Prostate gland (tissue), 2 donors: ENCODE data around the gene FOXE3. TPM values are rescaled to one million over a fixed set of nuclear protein-coding genes. Genes with fewer than 3 reads are reported as not detected.
A peak's percentile ranks its signal among the peaks of the same experiment; 100 is the strongest.

Source experiments
- DNase-seq: peaks from one replicate; pipeline ENCODE4 v3.0.0-alpha.2; 2019; ENCODE audit warnings: low spot score
- H3K27ac ChIP-seq, 2 donors: fragments of 200-600 bp; sonication (generic); 2 replicates each; pipeline ENCODE4 v1.5.1; 2017 to 2019
- H3K27me3 ChIP-seq: fragments of 200-600 bp; sonication (generic); replicated peaks from 2 replicates; pipeline ENCODE4 v1.5.1; 2019; ENCODE audit not compliant: insufficient read depth
- H3K36me3 ChIP-seq, 2 donors: fragments of 200-600 bp; sonication (generic); 1 replicate in 1 of 2; 2 replicates in 1 of 2; pipeline versions ENCODE4 v1.5.1 to v1.8.1; 2017 to 2019
- H3K4me1 ChIP-seq: fragments of 200-600 bp; sonication (generic); replicated peaks from 2 replicates; pipeline ENCODE4 v1.5.1; 2019
- H3K4me3 ChIP-seq, 2 donors: fragments of 200-600 bp; sonication (generic); 2 replicates each; pipeline ENCODE4 v1.5.1; 2017 to 2019
- H3K9me3 ChIP-seq: fragments of 200-600 bp; sonication (generic); 2 replicates; pipeline ENCODE4 v1.5.1; 2017
- POLR2A ChIP-seq: fragments of 450-650 bp; IDR thresholded peaks from one replicate; pipeline ENCODE4 v1.6.1; 2016; ENCODE audit warnings: antibody characterized with exemption, mild to moderate bottlenecking
- POLR2AphosphoS5 ChIP-seq: sonication (generic); formaldehyde crosslinking; IDR thresholded peaks from one replicate; pipeline ENCODE4 v1.6.1; 2017; ENCODE audit warnings: antibody characterized with exemption
- WGBS: methylation state at CpG from one replicate; pipeline ENCODE4 v1.1.5; 2018; 5-methylcytosine and 5-hydroxymethylcytosine counted together
- intact Hi-C: fragments of 100-400 bp; cut with DNase I; formaldehyde crosslinking; loops from one replicate; pipeline ENCODE4 v1.14.2; 2022
- total RNA-seq, 2 donors: library from RNA; depleted of rRNA; stranded (reverse); fragments of >200 nt; gene quantifications; one replicate each; pipeline ENCODE4 v1.1.0, GENCODE V29; 2016
- TF ChIP-seq, protein P1 (sequence below), 4 experiments: fragments of 200-600 bp in 2 of 4; fragments of 450-650 bp in 2 of 4; sonication (generic) in 2 of 4; IDR thresholded peaks; 1 replicate in 3 of 4; 2 replicates in 1 of 4; pipeline ENCODE4 v1.5.1; 2016 to 2019; ENCODE audit warnings: antibody characterized with exemption in 4 of 4, mild to moderate bottlenecking in 2 of 4, moderate library complexity in 2 of 4

The FOXE3 gene
- total RNA-seq, 2 donors from 2014 or later, result 0.28 TPM; not detected in 1

DNA sequence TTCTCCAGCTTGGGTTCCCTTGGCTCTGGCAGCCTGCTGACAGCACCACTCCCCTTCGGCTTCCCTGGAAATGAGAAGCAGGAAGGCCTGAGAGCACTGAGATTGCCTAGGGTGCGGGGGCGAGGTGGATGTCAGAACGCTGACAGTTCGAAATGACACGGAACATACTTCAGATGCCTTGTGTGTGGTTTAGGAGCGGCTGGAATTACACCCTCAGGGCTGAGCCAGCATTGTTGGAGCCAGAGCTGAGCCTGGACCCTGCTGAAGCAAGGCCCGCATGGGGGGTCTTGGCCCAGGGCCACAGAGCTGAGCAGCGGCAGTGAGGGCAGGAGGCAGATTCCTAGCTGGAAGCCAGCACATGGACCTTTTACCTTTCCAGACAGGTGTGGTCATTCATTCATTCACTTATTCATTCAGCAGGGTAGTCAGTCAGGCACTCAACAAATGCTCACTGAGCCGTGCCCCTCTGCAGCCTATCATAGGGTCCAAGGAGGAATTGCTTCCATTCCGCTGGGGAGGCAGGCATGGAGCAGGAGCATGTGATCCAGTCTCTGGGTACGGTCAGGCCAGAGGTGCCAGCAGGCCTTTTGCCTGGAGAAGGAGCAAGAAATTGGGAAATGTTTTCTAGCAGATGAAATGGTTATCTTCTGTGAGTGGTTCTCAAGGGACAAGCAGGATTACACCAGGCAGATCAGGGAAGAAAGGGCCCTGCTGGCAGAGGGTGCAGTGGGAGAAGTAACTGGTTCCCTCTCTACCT, 6.6 kb upstream of the FOXE3 start:
- intact Hi-C loops, result no loop called here
- no peaks in the 10 kb centered on the region for H3K9me3 ChIP-seq
- H3K27ac ChIP-seq, result no peak overlapping the region
- no peak for DNase-seq
- H3K4me3 ChIP-seq, result no peak overlapping the region
- WGBS, result 51% methylated on average over 12 of the region's 12 CpGs
- no peaks in the 10 kb centered on the region for H3K27me3 ChIP-seq
- TF ChIP-seq POLR2A, result no peak
- no peaks in the 10 kb centered on the region for H3K36me3 ChIP-seq
- H3K4me1 ChIP-seq, result no peaks in the 10 kb centered on the region

DNA sequence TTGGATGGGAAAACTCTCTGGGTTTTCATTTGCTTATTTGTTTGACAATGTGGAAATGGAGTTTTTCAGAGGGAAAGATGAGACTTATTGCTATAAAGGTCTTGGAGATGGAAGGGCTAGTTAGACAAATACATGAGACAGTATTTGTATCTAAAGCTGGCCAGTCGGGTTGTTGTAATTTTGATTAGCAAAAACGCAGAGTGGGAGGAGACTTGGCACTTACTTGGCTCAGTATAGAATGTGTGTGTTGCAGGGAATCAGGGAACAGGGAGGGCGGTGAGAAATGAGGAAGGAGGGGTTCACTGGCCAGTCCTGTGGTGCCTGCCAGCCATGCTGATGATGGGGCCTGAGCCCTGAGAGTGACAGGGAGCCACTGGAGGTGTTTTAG, 6.0 kb upstream of the FOXE3 start:
- intact Hi-C loops, result no loop called here
- H3K4me3 ChIP-seq, result no peak overlapping the region
- TF ChIP-seq, protein P1, sequence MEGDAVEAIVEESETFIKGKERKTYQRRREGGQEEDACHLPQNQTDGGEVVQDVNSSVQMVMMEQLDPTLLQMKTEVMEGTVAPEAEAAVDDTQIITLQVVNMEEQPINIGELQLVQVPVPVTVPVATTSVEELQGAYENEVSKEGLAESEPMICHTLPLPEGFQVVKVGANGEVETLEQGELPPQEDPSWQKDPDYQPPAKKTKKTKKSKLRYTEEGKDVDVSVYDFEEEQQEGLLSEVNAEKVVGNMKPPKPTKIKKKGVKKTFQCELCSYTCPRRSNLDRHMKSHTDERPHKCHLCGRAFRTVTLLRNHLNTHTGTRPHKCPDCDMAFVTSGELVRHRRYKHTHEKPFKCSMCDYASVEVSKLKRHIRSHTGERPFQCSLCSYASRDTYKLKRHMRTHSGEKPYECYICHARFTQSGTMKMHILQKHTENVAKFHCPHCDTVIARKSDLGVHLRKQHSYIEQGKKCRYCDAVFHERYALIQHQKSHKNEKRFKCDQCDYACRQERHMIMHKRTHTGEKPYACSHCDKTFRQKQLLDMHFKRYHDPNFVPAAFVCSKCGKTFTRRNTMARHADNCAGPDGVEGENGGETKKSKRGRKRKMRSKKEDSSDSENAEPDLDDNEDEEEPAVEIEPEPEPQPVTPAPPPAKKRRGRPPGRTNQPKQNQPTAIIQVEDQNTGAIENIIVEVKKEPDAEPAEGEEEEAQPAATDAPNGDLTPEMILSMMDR (IDR thresholded peaks at IDR 0.05), result no peak
- no peak for TF ChIP-seq POLR2AphosphoS5
- no peak for TF ChIP-seq POLR2A
- H3K27ac ChIP-seq, result no peak overlapping the region
- no peaks in the 10 kb centered on the region for H3K27me3 ChIP-seq
- no peaks in the 10 kb centered on the region for H3K4me1 ChIP-seq
- no peaks in the 10 kb centered on the region for H3K9me3 ChIP-seq
- DNase-seq, result no peak
- WGBS, result 57% methylated on average over 3 of the region's 3 CpGs
- no peaks in the 10 kb centered on the region for H3K36me3 ChIP-seq

DNA sequence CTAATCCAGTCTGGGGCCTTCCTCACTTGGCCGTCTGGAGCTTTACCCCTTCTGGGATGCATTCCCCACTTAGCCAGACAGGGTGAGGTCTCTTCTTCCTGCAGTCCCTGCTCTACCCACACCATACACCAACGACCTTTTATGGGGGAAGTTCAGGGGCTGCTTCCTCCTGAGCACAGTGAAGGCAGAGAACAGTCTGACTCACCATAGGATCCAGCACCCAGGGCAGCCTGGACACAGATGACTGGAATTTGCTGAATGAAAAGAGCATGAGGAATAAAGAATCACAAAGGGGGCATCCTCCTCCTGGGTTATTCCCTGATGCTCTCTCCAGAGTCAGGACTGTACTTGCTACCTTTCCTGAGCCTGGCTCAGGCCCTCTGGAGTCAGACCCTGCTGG, 4.6 kb upstream of the FOXE3 start:
- WGBS, result 56% methylated on average over 2 of the region's 2 CpGs
- Histone ChIP-seq H3K36me3 (no peaks in the 10 kb centered on the region), H3K27ac (no peak overlapping the region)

DNA sequence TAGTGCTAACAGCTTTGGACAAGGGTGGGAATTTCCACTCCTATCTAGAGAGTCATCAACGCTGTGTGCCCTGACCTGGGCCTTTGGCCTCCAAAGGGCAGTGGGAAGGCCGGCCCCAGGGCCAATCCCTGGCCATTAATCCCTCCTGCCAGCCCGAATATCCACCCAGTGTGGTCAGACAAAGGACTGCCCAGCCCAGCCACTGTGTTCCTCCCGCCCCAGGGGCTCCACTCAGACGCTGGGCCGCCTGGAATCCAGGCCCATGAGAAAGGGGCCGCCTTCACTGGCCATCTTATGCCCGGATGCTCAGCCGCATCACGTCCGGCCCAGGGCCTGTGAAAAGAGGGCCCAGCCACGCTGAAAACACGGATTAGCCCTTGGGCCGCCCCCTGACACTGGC, 3.6 kb upstream of the FOXE3 start:
- 95% methylated on average over 14 of the region's 14 CpGs for WGBS
- H3K9me3 ChIP-seq, result no peaks in the 10 kb centered on the region
- peaks cover 6% of the 10 kb centered on the region for H3K27me3 ChIP-seq
- intact Hi-C loops, result no loop called here
- H3K4me3 ChIP-seq, result no peak overlapping the region
- no peaks in the 10 kb centered on the region for H3K36me3 ChIP-seq
- TF ChIP-seq POLR2A (no peak), POLR2AphosphoS5 (no peak)
- TF ChIP-seq, protein P1 (IDR thresholded peaks at IDR 0.05), result no peak
- DNase-seq, result no peak
- no peaks in the 10 kb centered on the region for H3K4me1 ChIP-seq
- no peak overlapping the region for H3K27ac ChIP-seq

More for the DNA sequence above, 4.6 kb upstream of the FOXE3 start:
- no peak for DNase-seq
- no peak for TF ChIP-seq POLR2A
- Histone ChIP-seq H3K27me3 (peaks cover 2% of the 10 kb centered on the region), H3K4me3 (no peak overlapping the region), H3K9me3 (no peaks in the 10 kb centered on the region), H3K4me1 (no peaks in the 10 kb centered on the region)
- intact Hi-C loops, result no loop called here

- WGBS, result 4% methylated on average over 36 of the region's 134 CpGs
- H3K27ac ChIP-seq, result no peak overlapping the region
- TF ChIP-seq POLR2A (no peak), POLR2AphosphoS5 (no peak)
- TF ChIP-seq, protein P1 (IDR thresholded peaks at IDR 0.05), result no peak
- DNase-seq, result no peak
- H3K27me3 ChIP-seq, result peaks cover 10% of the 10 kb centered on the region
- no peaks in the 10 kb centered on the region for H3K9me3 ChIP-seq
- H3K36me3 ChIP-seq, result no peaks in the 10 kb centered on the region
- H3K4me3 ChIP-seq, result peak overlapping the region in 1 of 2 donors; percentile 17
- H3K4me1 ChIP-seq, result no peaks in the 10 kb centered on the region
- intact Hi-C loops, result no loop called here
Measured at GRCh38 chr1:47416319-47417169, 459 bp downstream of the FOXE3 start.
